GM12878 (cell line): ENCODE data around the gene PRKCZ. TPM values are rescaled to one million over a fixed set of nuclear protein-coding genes. Genes with fewer than 3 reads are reported as not detected.

Experiments
- ATAC-seq: fragments of 200-7000 bp; cut with Tn5 transposase; 3 replicates; pipeline ENCODE4 v1.9.1; 2020; ENCODE audit warnings: mild to moderate bottlenecking, moderate library complexity
- BruUV-seq: library from RNA; stranded (reverse); fragments of 400-500 nt; replicated peaks from 2 replicates; lab custom pipeline; 2021; lab: Mats Ljungman, UMichigan
- CTCF ChIA-PET: fragments of 300-600 bp; sonication (Branson Sonifier 250); formaldehyde crosslinking; extraction: SDS; loops from one replicate; lab custom pipeline; 2021; ENCODE audit warnings: inconsistent platforms; lab: Yijun Ruan, JAX
- POLR2A ChIA-PET: fragments of 350-600 bp; formaldehyde crosslinking; extraction: SDS; loops from one replicate; lab custom pipeline; 2021; ENCODE audit warnings: inconsistent platforms; lab: Charles Lee
- RAD21 ChIA-PET: fragments of 300-600 bp; sonication (Branson Sonifier 250); formaldehyde crosslinking; loops from one replicate; lab custom pipeline; 2023; ENCODE audit warnings: antibody characterized with exemption; ENCODE audit not compliant: unreplicated experiment; lab: Charles Lee
- SMC1A ChIA-PET: fragments of 300-600 bp; sonication (Branson Sonifier 250); formaldehyde crosslinking; loops from one replicate; lab custom pipeline; 2023; ENCODE audit not compliant: unreplicated experiment, uncharacterized antibody; lab: Charles Lee
- DNase-seq: peaks from one replicate; pipeline ENCODE4 v3.0.0-alpha.2; 2011; ENCODE audit warnings: low read depth, low spot score
- FAIRE-seq: peaks from 3 replicates; lab custom pipeline; 2011; peaks lifted over from hg19 to GRCh38; lab: Jason Lieb, UNC
- H2AFZ ChIP-seq: 2 replicates; pipeline ENCODE4 v1.6.0; 2011; ENCODE audit warnings: low read depth, low read length, control low read depth; ENCODE audit not compliant: control insufficient read depth
- H3K27ac ChIP-seq: 2 replicates; pipeline ENCODE4 v1.5.1; 2011; ENCODE audit warnings: control low read depth; ENCODE audit not compliant: control insufficient read depth, insufficient read depth
- H3K27me3 ChIP-seq, 2 experiments: replicated peaks in 1 of 2; 2 replicates each; pipeline versions ENCODE4 v1.6.0 to v1.6.1; 2011; ENCODE audit warnings: low read length in 1 of 2; ENCODE audit not compliant: control insufficient read depth in 2 of 2, insufficient read depth in 2 of 2
- H3K36me3 ChIP-seq, 2 experiments: 2 replicates each; pipeline ENCODE4 v1.5.1; 2011; ENCODE audit warnings: low read length in 1 of 2; ENCODE audit not compliant: control insufficient read depth in 2 of 2, insufficient read depth in 2 of 2
- H3K4me1 ChIP-seq: 2 replicates; pipeline ENCODE4 v1.6.1; 2011; ENCODE audit warnings: mild to moderate bottlenecking, low read length, moderate library complexity, mixed read lengths; ENCODE audit not compliant: control insufficient read depth, insufficient read depth
- H3K4me2 ChIP-seq: 2 replicates; pipeline ENCODE4 v1.6.0; 2011; ENCODE audit warnings: control low read depth; ENCODE audit not compliant: control insufficient read depth, insufficient read depth
- H3K4me3 ChIP-seq: fragments of 200-600 bp; sonication (generic); 2 replicates; pipeline ENCODE4 v1.5.1; 2016
- H3K79me2 ChIP-seq: 2 replicates; pipeline ENCODE4 v1.6.0; 2011; ENCODE audit warnings: low read length; ENCODE audit not compliant: control insufficient read depth, insufficient read depth
- H3K9ac ChIP-seq: 2 replicates; pipeline ENCODE4 v1.8.0; 2011; ENCODE audit warnings: low read length, control low read depth, mixed read lengths; ENCODE audit not compliant: control insufficient read depth, insufficient read depth
- H3K9me3 ChIP-seq: replicated peaks from 3 replicates; pipeline ENCODE4 v1.5.1; 2011; ENCODE audit warnings: mild to moderate bottlenecking, low read length; ENCODE audit not compliant: control insufficient read depth, insufficient read depth
- H4K20me1 ChIP-seq: 2 replicates; pipeline ENCODE4 v1.6.0; 2011; ENCODE audit not compliant: control insufficient read depth, insufficient read depth
- BCL3 ChIP-seq: IDR thresholded peaks from 2 replicates; pipeline ENCODE4 v1.6.1; 2011; ENCODE audit warnings: borderline replicate concordance, low read depth, mild to moderate bottlenecking, moderate library complexity, low read length; ENCODE audit not compliant: insufficient read depth, poor library complexity, severe bottlenecking
- CREB1 ChIP-seq: IDR thresholded peaks from 2 replicates; pipeline ENCODE4 v1.6.1; 2012; ENCODE audit warnings: low read depth, mild to moderate bottlenecking, inconsistent platforms
- EP300 ChIP-seq, 2 experiments: fragments of 150-350 bp in 1 of 2; IDR thresholded peaks; 2 replicates each; pipeline ENCODE4 v1.6.1; 2011 to 2012; ENCODE audit warnings: low read depth in 2 of 2, low read length in 2 of 2, borderline replicate concordance in 1 of 2, improper control_type of control experiment in 1 of 2, inconsistent platforms in 1 of 2; ENCODE audit not compliant: control insufficient read depth in 1 of 2
- HCFC1 ChIP-seq: fragments of 150-350 bp; IDR thresholded peaks from 2 replicates; pipeline ENCODE4 v1.6.1; 2014; ENCODE audit warnings: low read length
- MEF2A ChIP-seq: IDR thresholded peaks from 2 replicates; pipeline ENCODE4 v1.6.1; 2011; ENCODE audit warnings: low read depth, mild to moderate bottlenecking, low read length, moderate library complexity; ENCODE audit not compliant: insufficient read depth
- TBL1XR1 ChIP-seq: IDR thresholded peaks from 2 replicates; pipeline ENCODE4 v1.6.1; 2012; ENCODE audit warnings: low read depth, low read length, improper control_type of control experiment
- TCF3 ChIP-seq: IDR thresholded peaks from 2 replicates; pipeline ENCODE4 v1.6.1; 2012; ENCODE audit warnings: low read depth, mild to moderate bottlenecking, low read length, borderline replicate concordance; ENCODE audit not compliant: insufficient read depth
- ZBTB11 ChIP-seq: fragments of 450-650 bp; formaldehyde crosslinking; IDR thresholded peaks from 2 replicates; pipeline ENCODE4 v1.5.0; 2022; ENCODE audit warnings: mild to moderate bottlenecking, missing genetic modification characterization
- WGBS: methylation state at CpG from one replicate; pipeline ENCODE4 v1.1.6; 2016; ENCODE audit warnings: low lambda C conversion rate; ENCODE audit not compliant: insufficient replicate concordance, insufficient coverage; ENCODE audit errors: missing lambda C conversion rate; 5-methylcytosine and 5-hydroxymethylcytosine counted together
- in situ Hi-C: fragments of 300-500 bp; cut with MboI; formaldehyde crosslinking; loops from 9 replicates; pipeline ENCODE4 v1.14.3; 2018; ENCODE audit warnings: mixed read lengths
- intact Hi-C: fragments of 100-400 bp; cut with micrococcal nuclease; formaldehyde crosslinking; loops from one replicate; pipeline ENCODE4 v1.14.2; 2022; ENCODE audit not compliant: unreplicated experiment
- polyA plus RNA-seq, 11 experiments: library from polyadenylated mRNA; depleted of rRNA in 4 of 11; unstranded in 6 of 11; stranded (reverse) in 5 of 11; fragments of >200 nt; fragmentation: Nextera tagmentation in 4 of 11; fragmentation: Illumina TruSeq in 1 of 11; extraction: Ambion mirVana in 4 of 11; extraction: Trizol in 1 of 11; gene quantifications; 1 replicate in 1 of 11; 2 replicates in 10 of 11; pipeline versions ENCODE4 v1.2.1 to v1.2.3, GENCODE V29; 2011 to 2016; ENCODE audit warnings: inconsistent platforms in 2 of 11, missing spikeins in 2 of 11, low read depth in 1 of 11
- total RNA-seq, 4 experiments: library from RNA; depleted of rRNA in 3 of 4; stranded (reverse); fragments of >200 nt in 3 of 4; fragmentation: Illumina TruSeq in 1 of 4; extraction: Trizol in 1 of 4; gene quantifications; 2 replicates each; pipeline versions ENCODE4 v1.2.1 to v1.2.3, GENCODE V29; 2013 to 2021
- TF ChIP-seq, protein P1 (sequence below): fragments of 450-650 bp; IDR thresholded peaks from 2 replicates; pipeline ENCODE4 v1.6.1; 2017; ENCODE audit warnings: mild to moderate bottlenecking, moderate library complexity
- TF ChIP-seq, protein P2 (sequence below): IDR thresholded peaks from 2 replicates; pipeline ENCODE4 v1.6.1; 2012; ENCODE audit warnings: mild to moderate bottlenecking, low read depth, low read length

The PRKCZ gene
- total and polyA plus RNA-seq, 10 of the 15 experiments (the other 5 are each of a cell fraction or from before 2014, with no cell fraction given), result 0.05 to 1.9 (median 0.64) TPM; not detected in 1

GRCh38 chr1:2093055-2093454, 42.8 kb downstream of the PRKCZ start:
- ChIA-PET CTCF (interaction anchor here (1.0 to 1.2 kb wide), 2 partner anchors 27 to 47 kb away, joined by 3 to 4 read pairs; no protein-coding TSS in a partner anchor), POLR2A (no interaction called here), SMC1A (interaction anchor here (0.8 kb wide), 1 partner anchor 82 kb away, joined by 3 read pairs; no protein-coding TSS in a partner anchor), RAD21 (no interaction called here)
- no peaks in the 10 kb centered on the region for H3K79me2 ChIP-seq
- H3K36me3 ChIP-seq, result no peaks in the 10 kb centered on the region
- in situ Hi-C loops (no loop called here), intact Hi-C loops (no loop called here)
- H3K4me3 ChIP-seq, result no peak overlapping the region
- H2AFZ ChIP-seq, result no peak overlapping the region
- H3K27me3 ChIP-seq, result no peaks in the 10 kb centered on the region
- H3K9me3 ChIP-seq, result peaks cover 3% of the 10 kb centered on the region; the same call in 1 of the 3 replicates
- no peak overlapping the region for H3K27ac ChIP-seq
- H3K9ac ChIP-seq, result no peak overlapping the region
- WGBS, result 89% methylated on average over 14 of the region's 14 CpGs
- FAIRE-seq, result no peak
- no peak for ATAC-seq
- no peaks in the 10 kb centered on the region for H4K20me1 ChIP-seq
- no TSS peak for BruUV-seq
- H3K4me1 ChIP-seq, result no peaks in the 10 kb centered on the region
- H3K4me2 ChIP-seq, result no peak overlapping the region
- no peak for DNase-seq
- TF ChIP-seq ZBTB11 (CRISPR knock-in tag) (no peak), TCF3 (no peak), BCL3 (no peak), HCFC1 (no peak), EP300 (IDR thresholded peaks at IDR 0.05; ENCODE audit: borderline replicate concordance in 1 of 2, control insufficient read depth in 1 of 2, low read depth in 2 of 2, low read length in 2 of 2) (no peak), MEF2A (no peak), TBL1XR1 (no peak), CREB1 (no peak)
- TF ChIP-seq, protein P1, sequence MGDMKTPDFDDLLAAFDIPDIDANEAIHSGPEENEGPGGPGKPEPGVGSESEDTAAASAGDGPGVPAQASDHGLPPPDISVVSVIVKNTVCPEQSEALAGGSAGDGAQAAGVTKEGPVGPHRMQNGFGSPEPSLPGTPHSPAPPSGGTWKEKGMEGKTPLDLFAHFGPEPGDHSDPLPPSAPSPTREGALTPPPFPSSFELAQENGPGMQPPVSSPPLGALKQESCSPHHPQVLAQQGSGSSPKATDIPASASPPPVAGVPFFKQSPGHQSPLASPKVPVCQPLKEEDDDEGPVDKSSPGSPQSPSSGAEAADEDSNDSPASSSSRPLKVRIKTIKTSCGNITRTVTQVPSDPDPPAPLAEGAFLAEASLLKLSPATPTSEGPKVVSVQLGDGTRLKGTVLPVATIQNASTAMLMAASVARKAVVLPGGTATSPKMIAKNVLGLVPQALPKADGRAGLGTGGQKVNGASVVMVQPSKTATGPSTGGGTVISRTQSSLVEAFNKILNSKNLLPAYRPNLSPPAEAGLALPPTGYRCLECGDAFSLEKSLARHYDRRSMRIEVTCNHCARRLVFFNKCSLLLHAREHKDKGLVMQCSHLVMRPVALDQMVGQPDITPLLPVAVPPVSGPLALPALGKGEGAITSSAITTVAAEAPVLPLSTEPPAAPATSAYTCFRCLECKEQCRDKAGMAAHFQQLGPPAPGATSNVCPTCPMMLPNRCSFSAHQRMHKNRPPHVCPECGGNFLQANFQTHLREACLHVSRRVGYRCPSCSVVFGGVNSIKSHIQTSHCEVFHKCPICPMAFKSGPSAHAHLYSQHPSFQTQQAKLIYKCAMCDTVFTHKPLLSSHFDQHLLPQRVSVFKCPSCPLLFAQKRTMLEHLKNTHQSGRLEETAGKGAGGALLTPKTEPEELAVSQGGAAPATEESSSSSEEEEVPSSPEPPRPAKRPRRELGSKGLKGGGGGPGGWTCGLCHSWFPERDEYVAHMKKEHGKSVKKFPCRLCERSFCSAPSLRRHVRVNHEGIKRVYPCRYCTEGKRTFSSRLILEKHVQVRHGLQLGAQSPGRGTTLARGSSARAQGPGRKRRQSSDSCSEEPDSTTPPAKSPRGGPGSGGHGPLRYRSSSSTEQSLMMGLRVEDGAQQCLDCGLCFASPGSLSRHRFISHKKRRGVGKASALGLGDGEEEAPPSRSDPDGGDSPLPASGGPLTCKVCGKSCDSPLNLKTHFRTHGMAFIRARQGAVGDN, result no peak
- TF ChIP-seq, protein P2, sequence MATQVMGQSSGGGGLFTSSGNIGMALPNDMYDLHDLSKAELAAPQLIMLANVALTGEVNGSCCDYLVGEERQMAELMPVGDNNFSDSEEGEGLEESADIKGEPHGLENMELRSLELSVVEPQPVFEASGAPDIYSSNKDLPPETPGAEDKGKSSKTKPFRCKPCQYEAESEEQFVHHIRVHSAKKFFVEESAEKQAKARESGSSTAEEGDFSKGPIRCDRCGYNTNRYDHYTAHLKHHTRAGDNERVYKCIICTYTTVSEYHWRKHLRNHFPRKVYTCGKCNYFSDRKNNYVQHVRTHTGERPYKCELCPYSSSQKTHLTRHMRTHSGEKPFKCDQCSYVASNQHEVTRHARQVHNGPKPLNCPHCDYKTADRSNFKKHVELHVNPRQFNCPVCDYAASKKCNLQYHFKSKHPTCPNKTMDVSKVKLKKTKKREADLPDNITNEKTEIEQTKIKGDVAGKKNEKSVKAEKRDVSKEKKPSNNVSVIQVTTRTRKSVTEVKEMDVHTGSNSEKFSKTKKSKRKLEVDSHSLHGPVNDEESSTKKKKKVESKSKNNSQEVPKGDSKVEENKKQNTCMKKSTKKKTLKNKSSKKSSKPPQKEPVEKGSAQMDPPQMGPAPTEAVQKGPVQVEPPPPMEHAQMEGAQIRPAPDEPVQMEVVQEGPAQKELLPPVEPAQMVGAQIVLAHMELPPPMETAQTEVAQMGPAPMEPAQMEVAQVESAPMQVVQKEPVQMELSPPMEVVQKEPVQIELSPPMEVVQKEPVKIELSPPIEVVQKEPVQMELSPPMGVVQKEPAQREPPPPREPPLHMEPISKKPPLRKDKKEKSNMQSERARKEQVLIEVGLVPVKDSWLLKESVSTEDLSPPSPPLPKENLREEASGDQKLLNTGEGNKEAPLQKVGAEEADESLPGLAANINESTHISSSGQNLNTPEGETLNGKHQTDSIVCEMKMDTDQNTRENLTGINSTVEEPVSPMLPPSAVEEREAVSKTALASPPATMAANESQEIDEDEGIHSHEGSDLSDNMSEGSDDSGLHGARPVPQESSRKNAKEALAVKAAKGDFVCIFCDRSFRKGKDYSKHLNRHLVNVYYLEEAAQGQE, result no peak
